Smooth muscle cell (in vitro differentiated cells): ENCODE measurements around the gene PLCB4. TPM values are rescaled to one million over a fixed set of nuclear protein-coding genes. Genes with fewer than 3 reads are reported as not detected.

Experiments used
- DNase-seq: peaks from one replicate; lab custom pipeline; 2025; ENCODE audit not compliant: unreplicated experiment; lab: John Stamatoyannopoulos, UW
- H2AFZ ChIP-seq: fragments of 200-600 bp; sonication (generic); 2 replicates; pipeline ENCODE4 v1.6.0; 2016; ENCODE audit warnings: antibody characterized with exemption, low read depth, mild to moderate bottlenecking
- H3F3A ChIP-seq: fragments of 200-600 bp; sonication (generic); 2 replicates; pipeline ENCODE4 v1.6.0; 2017; ENCODE audit warnings: antibody characterized with exemption, low read depth
- H3K27ac ChIP-seq: fragments of 200-600 bp; sonication (generic); 2 replicates; pipeline ENCODE4 v1.5.1; 2016; ENCODE audit warnings: low read depth, mild to moderate bottlenecking
- H3K27me3 ChIP-seq: fragments of 200-600 bp; sonication (generic); 2 replicates; pipeline ENCODE4 v1.6.1; 2016; ENCODE audit warnings: low read depth, mild to moderate bottlenecking
- H3K36me3 ChIP-seq: fragments of 200-600 bp; sonication (generic); 2 replicates; pipeline ENCODE4 v1.5.1; 2016; ENCODE audit warnings: low read depth
- H3K4me1 ChIP-seq: fragments of 200-600 bp; sonication (generic); 2 replicates; pipeline ENCODE4 v1.5.1; 2016; ENCODE audit warnings: low read depth
- H3K4me2 ChIP-seq: fragments of 200-600 bp; sonication (generic); 2 replicates; pipeline ENCODE4 v1.6.0; 2016; ENCODE audit warnings: mild to moderate bottlenecking
- H3K4me3 ChIP-seq: fragments of 200-600 bp; sonication (generic); 2 replicates; pipeline ENCODE4 v1.5.1; 2016; ENCODE audit warnings: mild to moderate bottlenecking
- H3K79me2 ChIP-seq: fragments of 200-600 bp; sonication (generic); 2 replicates; pipeline ENCODE4 v1.6.0; 2016; ENCODE audit warnings: low read depth, mild to moderate bottlenecking
- H3K9ac ChIP-seq: fragments of 200-600 bp; sonication (generic); 2 replicates; pipeline ENCODE4 v1.6.0; 2016; ENCODE audit warnings: low read depth
- H3K9me3 ChIP-seq: fragments of 200-600 bp; sonication (generic); replicated peaks from 2 replicates; pipeline ENCODE4 v1.5.1; 2016; ENCODE audit warnings: low read depth
- H4K20me1 ChIP-seq: fragments of 200-600 bp; sonication (generic); 2 replicates; pipeline ENCODE4 v1.6.0; 2016; ENCODE audit warnings: low read depth
- CTCF ChIP-seq: fragments of 200-600 bp; sonication (generic); IDR thresholded peaks from 2 replicates; pipeline ENCODE4 v1.5.1; 2017; ENCODE audit warnings: borderline replicate concordance, mild to moderate bottlenecking, antibody characterized with exemption; ENCODE audit not compliant: insufficient read depth, poor library complexity, severe bottlenecking
- WGBS: methylation state at CpG from one replicate; pipeline ENCODE4 v1.1.7; 2016; ENCODE audit warnings: low lambda C conversion rate; 5-methylcytosine and 5-hydroxymethylcytosine counted together
- polyA plus RNA-seq: library from polyadenylated mRNA; unstranded; fragments of >200 nt; fragmentation: Nextera tagmentation; extraction: Ambion mirVana; gene quantifications from 2 replicates; pipeline ENCODE4 v1.2.1, GENCODE V29; 2016
- total RNA-seq: library from RNA; depleted of rRNA; stranded (reverse); fragments of >200 nt; gene quantifications from 2 replicates; pipeline ENCODE4 v1.2.3, GENCODE V29; 2014

Gene PLCB4
- total and polyA plus RNA-seq, 2 experiments from 2014 or later, result 3.0 to 5.3 TPM

DNA sequence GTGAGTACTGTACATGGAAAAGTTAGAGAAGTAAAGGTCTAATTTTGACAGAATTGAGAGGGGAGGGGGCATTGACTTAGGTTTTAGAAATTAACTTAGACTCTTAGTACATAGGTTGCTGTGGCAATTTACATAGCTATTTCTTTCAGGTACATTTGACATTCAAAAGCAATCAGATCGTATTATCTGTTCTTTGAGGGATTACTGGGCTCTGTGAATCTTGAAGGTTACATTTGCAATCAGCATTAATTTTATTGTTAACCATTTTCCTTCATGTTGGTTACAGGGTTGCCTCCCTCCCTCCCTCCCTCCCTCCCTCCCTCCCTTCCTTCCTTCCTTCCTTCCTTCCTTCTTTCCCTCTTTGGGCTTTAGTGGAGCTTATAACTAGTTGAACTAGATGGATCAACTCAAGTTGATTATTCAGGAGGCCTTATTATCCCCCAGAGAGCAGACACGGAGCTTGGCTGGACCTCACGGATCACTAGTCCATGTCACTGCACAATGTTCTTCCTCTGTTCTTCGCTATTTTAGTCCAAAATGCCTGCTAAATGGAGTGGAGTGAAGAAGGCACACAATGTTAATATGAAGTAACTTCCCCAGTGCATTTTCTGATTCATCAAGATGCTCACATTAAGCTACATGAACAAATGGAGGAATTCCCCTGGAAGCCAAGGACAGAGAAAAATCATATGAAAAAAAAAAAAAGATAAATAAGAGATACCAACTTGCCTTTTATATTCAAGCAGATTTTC lies 87.8 kb downstream of the PLCB4 start:
- Histone ChIP-seq H3F3A (no peaks in the 10 kb centered on the region), H3K4me3 (no peak overlapping the region), H4K20me1 (no peaks in the 10 kb centered on the region), H3K9me3 (no peaks in the 10 kb centered on the region), H3K27ac (no peak overlapping the region), H3K36me3 (no peaks in the 10 kb centered on the region), H3K4me1 (peaks cover 10% of the 10 kb centered on the region), H3K79me2 (no peaks in the 10 kb centered on the region), H2AFZ (no peak overlapping the region), H3K27me3 (no peaks in the 10 kb centered on the region), H3K4me2 (no peak overlapping the region), H3K9ac (no peak overlapping the region)
- WGBS, result 94% methylated on average over 4 of the region's 4 CpGs
- no peak for TF ChIP-seq CTCF
- DNase-seq, result no peak

- Histone ChIP-seq H3K4me1 (peaks cover 10% of the 10 kb centered on the region), H4K20me1 (no peaks in the 10 kb centered on the region), H3K27me3 (no peaks in the 10 kb centered on the region), H3K9ac (no peak overlapping the region), H3F3A (no peaks in the 10 kb centered on the region), H3K9me3 (no peaks in the 10 kb centered on the region), H2AFZ (no peak overlapping the region), H3K4me2 (peak overlapping the region; percentile 4), H3K27ac (no peak overlapping the region), H3K79me2 (no peaks in the 10 kb centered on the region), H3K36me3 (no peaks in the 10 kb centered on the region), H3K4me3 (no peak overlapping the region)
- no peak for DNase-seq
- 83% methylated on average over 6 of the region's 6 CpGs for WGBS
- TF ChIP-seq CTCF, result no peak
Measured at GRCh38 chr20:9160331-9160730, 91.4 kb downstream of the PLCB4 start.

DNA sequence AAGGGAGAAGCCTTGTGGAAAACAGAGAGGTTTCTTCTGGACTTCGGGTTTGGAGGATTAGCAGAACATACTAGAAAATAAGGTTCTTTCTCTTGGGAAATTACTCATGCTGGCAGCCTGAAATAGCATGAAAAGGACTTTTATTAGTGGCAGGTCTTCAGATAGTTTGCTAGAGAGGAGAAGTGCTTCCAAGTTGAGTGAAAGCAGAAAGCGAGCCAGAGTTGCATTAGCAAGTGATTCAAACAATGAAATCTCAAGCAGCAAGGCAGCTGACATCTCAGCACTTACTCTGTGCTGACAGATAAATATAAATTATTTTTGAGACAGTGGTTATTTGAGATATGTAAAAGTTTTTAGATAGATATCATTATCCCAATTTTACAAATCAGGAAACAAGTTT lies 91.9 kb downstream of the PLCB4 start:
- no peak overlapping the region for H3K4me3 ChIP-seq
- TF ChIP-seq CTCF, result no peak
- H2AFZ ChIP-seq, result no peak overlapping the region
- no peak overlapping the region for H3K9ac ChIP-seq
- H3K9me3 ChIP-seq, result no peaks in the 10 kb centered on the region
- peaks cover 10% of the 10 kb centered on the region for H3K4me1 ChIP-seq
- 54% methylated on average over 2 of the region's 2 CpGs for WGBS
- H3K79me2 ChIP-seq, result no peaks in the 10 kb centered on the region
- H3K27ac ChIP-seq, result no peak overlapping the region
- H3F3A ChIP-seq, result no peaks in the 10 kb centered on the region
- H3K36me3 ChIP-seq, result no peaks in the 10 kb centered on the region
- H3K4me2 ChIP-seq, result peak overlapping the region; percentile 4
- H3K27me3 ChIP-seq, result no peaks in the 10 kb centered on the region
- DNase-seq, result no peak
- no peaks in the 10 kb centered on the region for H4K20me1 ChIP-seq

GRCh38 chr20:9161311-9161710 lies 92.4 kb downstream of the PLCB4 start:
- no peak overlapping the region for H3K27ac ChIP-seq
- H3K9ac ChIP-seq, result no peak overlapping the region
- H3K79me2 ChIP-seq, result no peaks in the 10 kb centered on the region
- H3K4me2 ChIP-seq, result peak overlapping the region; percentile 4
- no peak for TF ChIP-seq CTCF
- DNase-seq, result no peak
- H3K27me3 ChIP-seq, result no peaks in the 10 kb centered on the region
- H2AFZ ChIP-seq, result no peak overlapping the region
- no peaks in the 10 kb centered on the region for H3K9me3 ChIP-seq
- no peaks in the 10 kb centered on the region for H4K20me1 ChIP-seq
- no peak overlapping the region for H3K4me3 ChIP-seq
- no peaks in the 10 kb centered on the region for H3F3A ChIP-seq
- no peaks in the 10 kb centered on the region for H3K36me3 ChIP-seq
- WGBS, result 88% methylated on average over 4 of the region's 4 CpGs
- peaks cover 10% of the 10 kb centered on the region for H3K4me1 ChIP-seq
